DND-41 (cell line): ENCODE results near the gene VWA1.

Source experiments
- ATAC-seq: fragments of 200-7000 bp; cut with Tn5 transposase; 3 replicates; pipeline ENCODE4 v1.9.1; 2021; ENCODE audit warnings: low read depth; ENCODE audit not compliant: insufficient read depth
- DNase-seq: peaks from one replicate; pipeline ENCODE4 v3.0.0-alpha.2; 2020
- H2AFZ ChIP-seq: 2 replicates; pipeline ENCODE4 v1.6.0; 2012; ENCODE audit warnings: low read depth, low read length
- H3K27ac ChIP-seq: 2 replicates; pipeline ENCODE4 v1.5.1; 2012; ENCODE audit warnings: low read length, inconsistent platforms
- H3K27me3 ChIP-seq: fragments of 200-600 bp; sonication (generic); 2 replicates; pipeline ENCODE4 v1.6.0; 2012; ENCODE audit warnings: low read length, mild to moderate bottlenecking, inconsistent platforms; ENCODE audit not compliant: insufficient read depth, poor library complexity
- H3K36me3 ChIP-seq: 2 replicates; pipeline ENCODE4 v1.5.1; 2012; ENCODE audit warnings: low read length, inconsistent platforms; ENCODE audit not compliant: insufficient read depth
- H3K4me1 ChIP-seq: 2 replicates; pipeline ENCODE4 v1.5.1; 2012; ENCODE audit warnings: mild to moderate bottlenecking, low read length; ENCODE audit not compliant: insufficient read depth
- H3K4me2 ChIP-seq: 2 replicates; pipeline ENCODE4 v1.6.0; 2012; ENCODE audit warnings: mild to moderate bottlenecking, moderate library complexity, low read length, inconsistent platforms; ENCODE audit not compliant: insufficient read depth
- H3K4me3 ChIP-seq, 2 experiments: fragments of 200-600 bp in 1 of 2; shearing (Covaris generic) in 1 of 2; 2 replicates each; pipeline ENCODE4 v1.5.1; 2012 to 2016; ENCODE audit warnings: inconsistent platforms in 2 of 2, low read length in 2 of 2, mild to moderate bottlenecking in 2 of 2, low read depth in 1 of 2, moderate library complexity in 1 of 2
- H3K79me2 ChIP-seq: 2 replicates; pipeline ENCODE4 v1.6.0; 2012; ENCODE audit warnings: low read length, inconsistent platforms; ENCODE audit not compliant: insufficient read depth
- H3K9ac ChIP-seq: 2 replicates; pipeline ENCODE4 v1.6.0; 2012; ENCODE audit warnings: low read depth, mild to moderate bottlenecking, inconsistent platforms, low read length, moderate library complexity
- H3K9me3 ChIP-seq: 2 replicates; pipeline ENCODE4 v1.5.1; 2012; ENCODE audit warnings: low read length, moderate library complexity, mild to moderate bottlenecking, inconsistent platforms; ENCODE audit not compliant: insufficient read depth, severe bottlenecking
- H4K20me1 ChIP-seq: 2 replicates; pipeline ENCODE4 v1.6.0; 2012; ENCODE audit warnings: low read length; ENCODE audit not compliant: insufficient read depth
- EZH2 ChIP-seq: IDR thresholded peaks from 3 replicates; pipeline ENCODE4 v1.6.1; 2012; ENCODE audit warnings: borderline replicate concordance, low read depth, mild to moderate bottlenecking, moderate library complexity, low read length, inconsistent platforms; ENCODE audit not compliant: severe bottlenecking
- TF ChIP-seq, protein P1 (sequence below): IDR thresholded peaks from 2 replicates; pipeline ENCODE4 v1.5.1; 2012; ENCODE audit warnings: borderline replicate concordance, low read length, moderate library complexity, mild to moderate bottlenecking; ENCODE audit not compliant: poor library complexity, severe bottlenecking; ENCODE audit errors: extremely low read depth

The VWA1 gene

DNA sequence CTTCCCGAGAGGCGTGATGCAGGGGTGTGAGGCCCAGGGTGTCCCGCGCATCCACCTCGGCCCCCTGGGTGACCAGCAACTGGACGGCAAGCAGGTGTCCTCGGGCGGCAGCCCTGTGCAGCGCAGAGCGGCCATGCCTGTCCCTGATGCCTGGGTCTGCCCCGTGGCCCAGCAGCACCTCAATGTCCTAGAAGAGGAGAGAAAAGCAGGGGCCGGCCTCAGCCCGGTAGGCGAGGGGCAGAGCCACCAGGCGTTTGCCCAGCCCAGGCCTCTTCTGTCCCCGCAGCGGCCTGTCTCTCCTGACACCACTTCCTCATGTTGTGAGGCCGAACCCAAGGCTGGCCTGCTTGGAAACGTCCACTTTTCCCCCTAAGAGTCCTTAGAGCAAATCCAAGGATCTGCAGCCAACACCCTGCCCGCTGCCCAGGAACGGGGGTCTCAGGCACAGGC lies 16.1 kb upstream of the VWA1 start:
- H3K9me3 ChIP-seq = no peaks in the 10 kb centered on the region
- no peak overlapping the region for H3K27ac ChIP-seq
- H3K4me1 ChIP-seq = no peaks in the 10 kb centered on the region
- no peaks in the 10 kb centered on the region for H4K20me1 ChIP-seq
- TF ChIP-seq, protein P1, sequence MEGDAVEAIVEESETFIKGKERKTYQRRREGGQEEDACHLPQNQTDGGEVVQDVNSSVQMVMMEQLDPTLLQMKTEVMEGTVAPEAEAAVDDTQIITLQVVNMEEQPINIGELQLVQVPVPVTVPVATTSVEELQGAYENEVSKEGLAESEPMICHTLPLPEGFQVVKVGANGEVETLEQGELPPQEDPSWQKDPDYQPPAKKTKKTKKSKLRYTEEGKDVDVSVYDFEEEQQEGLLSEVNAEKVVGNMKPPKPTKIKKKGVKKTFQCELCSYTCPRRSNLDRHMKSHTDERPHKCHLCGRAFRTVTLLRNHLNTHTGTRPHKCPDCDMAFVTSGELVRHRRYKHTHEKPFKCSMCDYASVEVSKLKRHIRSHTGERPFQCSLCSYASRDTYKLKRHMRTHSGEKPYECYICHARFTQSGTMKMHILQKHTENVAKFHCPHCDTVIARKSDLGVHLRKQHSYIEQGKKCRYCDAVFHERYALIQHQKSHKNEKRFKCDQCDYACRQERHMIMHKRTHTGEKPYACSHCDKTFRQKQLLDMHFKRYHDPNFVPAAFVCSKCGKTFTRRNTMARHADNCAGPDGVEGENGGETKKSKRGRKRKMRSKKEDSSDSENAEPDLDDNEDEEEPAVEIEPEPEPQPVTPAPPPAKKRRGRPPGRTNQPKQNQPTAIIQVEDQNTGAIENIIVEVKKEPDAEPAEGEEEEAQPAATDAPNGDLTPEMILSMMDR = no peak
- no peak for TF ChIP-seq EZH2
- ATAC-seq = no peak
- no peaks in the 10 kb centered on the region for H3K27me3 ChIP-seq
- DNase-seq = no peak
- no peaks in the 10 kb centered on the region for H3K36me3 ChIP-seq
- no peak overlapping the region for H2AFZ ChIP-seq
- H3K4me2 ChIP-seq = no peak overlapping the region
- no peaks in the 10 kb centered on the region for H3K79me2 ChIP-seq
- no peak overlapping the region for H3K9ac ChIP-seq
- H3K4me3 ChIP-seq = no peak overlapping the region

DNA sequence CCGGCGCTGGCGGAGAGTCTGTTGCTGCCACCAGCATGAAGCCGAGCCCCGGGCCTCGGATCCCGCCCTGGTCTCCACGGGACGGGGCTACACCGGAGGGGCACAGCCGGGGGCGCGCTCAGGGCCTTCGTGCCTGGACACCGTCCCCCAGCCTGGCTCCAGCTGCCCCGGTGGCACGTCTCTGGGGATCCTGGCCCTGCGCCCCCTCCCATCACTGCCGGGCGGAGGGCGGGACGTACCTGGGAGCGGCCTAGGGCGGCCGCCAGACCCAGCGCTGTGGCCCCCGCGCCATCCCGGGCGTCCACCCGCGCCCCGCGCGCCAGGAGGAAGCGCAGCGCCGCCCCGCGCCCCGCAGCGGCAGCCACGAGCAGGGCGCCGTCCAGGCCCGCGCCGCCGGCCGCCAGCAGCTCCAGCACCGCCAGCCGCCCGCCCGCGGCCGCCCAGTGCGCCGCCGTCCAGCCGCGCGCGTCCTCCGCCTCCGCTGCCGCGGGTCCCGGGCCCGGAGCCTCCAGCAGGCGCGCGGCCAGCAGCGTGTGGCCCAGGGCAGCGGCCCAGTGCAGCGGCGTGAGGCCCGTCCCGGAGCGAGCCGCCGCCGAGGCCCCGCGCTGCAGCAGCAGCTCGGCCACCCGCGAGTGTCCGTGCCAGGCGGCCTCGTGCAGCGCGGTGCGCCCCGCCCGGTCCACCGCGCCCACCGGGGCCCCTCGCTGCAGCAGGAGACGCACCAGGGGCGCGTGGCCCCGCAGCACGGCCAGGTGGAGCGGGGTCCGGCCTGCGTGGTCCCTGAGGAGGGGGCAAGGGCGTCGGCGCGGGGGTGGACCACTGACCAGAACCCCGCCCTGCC lies 15.5 kb upstream of the VWA1 start:
- H3K79me2 ChIP-seq = no peaks in the 10 kb centered on the region
- no peak overlapping the region for H2AFZ ChIP-seq
- H3K27me3 ChIP-seq = no peaks in the 10 kb centered on the region
- H3K9ac ChIP-seq = no peak overlapping the region
- H3K4me3 ChIP-seq = no peak overlapping the region
- no peaks in the 10 kb centered on the region for H3K4me1 ChIP-seq
- no peaks in the 10 kb centered on the region for H3K36me3 ChIP-seq
- H3K27ac ChIP-seq = no peak overlapping the region
- no peaks in the 10 kb centered on the region for H3K9me3 ChIP-seq
- DNase-seq (no peak), ATAC-seq (no peak)
- no peak overlapping the region for H3K4me2 ChIP-seq
- no peaks in the 10 kb centered on the region for H4K20me1 ChIP-seq
- TF ChIP-seq, protein P1 = no peak
- no peak for TF ChIP-seq EZH2

DNA sequence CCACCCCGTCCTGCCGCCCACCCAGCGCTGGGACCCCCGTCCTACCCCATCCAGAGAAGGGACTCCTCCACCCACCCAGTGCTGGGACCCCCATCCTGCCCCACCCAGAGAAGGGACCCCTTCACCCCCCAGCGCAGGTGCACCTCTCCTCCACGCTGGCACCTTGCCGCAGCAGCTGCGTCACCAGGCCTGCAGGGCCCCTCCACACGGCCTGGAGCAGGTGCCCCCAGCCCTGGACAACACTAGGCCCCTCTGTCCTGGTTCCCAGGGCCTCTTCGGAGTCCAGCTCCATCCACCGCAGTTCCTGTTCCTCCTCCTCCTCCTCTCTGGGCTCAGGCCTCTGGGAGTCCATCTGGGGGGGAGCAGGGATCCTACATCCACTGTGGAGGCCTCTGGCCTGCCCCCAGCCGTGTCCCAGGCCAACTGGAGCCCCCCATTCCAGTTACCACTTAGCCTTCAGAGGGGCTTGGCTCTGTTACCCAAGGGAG lies 14.8 kb upstream of the VWA1 start:
- H3K27ac ChIP-seq = no peak overlapping the region
- H3K36me3 ChIP-seq = no peaks in the 10 kb centered on the region
- no peak overlapping the region for H2AFZ ChIP-seq
- no peaks in the 10 kb centered on the region for H3K27me3 ChIP-seq
- TF ChIP-seq, protein P1 = no peak
- no peak for TF ChIP-seq EZH2
- H3K4me2 ChIP-seq = no peak overlapping the region
- H3K4me3 ChIP-seq = no peak overlapping the region
- ATAC-seq (no peak), DNase-seq (no peak)
- no peaks in the 10 kb centered on the region for H3K79me2 ChIP-seq
- no peaks in the 10 kb centered on the region for H4K20me1 ChIP-seq
- no peaks in the 10 kb centered on the region for H3K9me3 ChIP-seq
- no peak overlapping the region for H3K9ac ChIP-seq
- H3K4me1 ChIP-seq = no peaks in the 10 kb centered on the region
